ENCODE data around the gene GCFC2.

DNA sequence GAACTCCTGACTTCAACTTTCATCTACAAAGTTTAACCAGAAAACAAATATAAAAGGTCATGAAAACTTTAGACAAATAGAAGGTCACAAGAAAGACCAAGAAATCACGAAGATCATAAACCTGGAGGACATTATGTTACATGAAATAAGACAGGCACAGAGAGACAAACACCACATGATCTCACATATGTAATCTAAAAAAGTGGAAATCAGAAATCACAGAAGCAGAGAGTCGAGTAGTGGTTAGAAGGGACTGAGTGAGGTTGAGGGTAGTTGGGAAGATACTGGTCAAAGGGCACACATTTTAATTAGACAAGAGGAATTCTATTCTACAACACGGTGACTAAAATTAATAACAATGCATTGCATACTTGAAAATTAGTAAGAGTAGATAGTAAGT lies 1.4 kb downstream of the GCFC2 start:
- TF ChIP-seq CTCF (IDR thresholded peaks at IDR 0.05): no peak
- TF ChIP-seq POLR2A (IDR thresholded peaks at IDR 0.05): no peak
- no peak for TF ChIP-seq EP300 (IDR thresholded peaks at IDR 0.05)
